MM.1S (cell line): ENCODE results near the gene GPNMB.

Source experiments
- EZH2 ChIP-seq: fragments of 300-600 bp; sonication (generic); optimal IDR thresholded peaks from 2 replicates; pipeline ENCODE3; 2017; ENCODE audit warnings: low read depth, mild to moderate bottlenecking, antibody characterized with exemption, low read length, mixed read lengths
- EZH2phosphoT487 ChIP-seq: fragments of 300-600 bp; sonication (generic); IDR thresholded peaks from 2 replicates; pipeline ENCODE4 v1.6.1; 2018; ENCODE audit warnings: antibody characterized with exemption, low read length
- TF ChIP-seq, protein P1 (sequence below): fragments of 300-600 bp; sonication (generic); IDR thresholded peaks from 2 replicates; pipeline ENCODE4 v1.5.1; 2016; ENCODE audit warnings: antibody characterized with exemption, low read length, mixed read lengths

DNA sequence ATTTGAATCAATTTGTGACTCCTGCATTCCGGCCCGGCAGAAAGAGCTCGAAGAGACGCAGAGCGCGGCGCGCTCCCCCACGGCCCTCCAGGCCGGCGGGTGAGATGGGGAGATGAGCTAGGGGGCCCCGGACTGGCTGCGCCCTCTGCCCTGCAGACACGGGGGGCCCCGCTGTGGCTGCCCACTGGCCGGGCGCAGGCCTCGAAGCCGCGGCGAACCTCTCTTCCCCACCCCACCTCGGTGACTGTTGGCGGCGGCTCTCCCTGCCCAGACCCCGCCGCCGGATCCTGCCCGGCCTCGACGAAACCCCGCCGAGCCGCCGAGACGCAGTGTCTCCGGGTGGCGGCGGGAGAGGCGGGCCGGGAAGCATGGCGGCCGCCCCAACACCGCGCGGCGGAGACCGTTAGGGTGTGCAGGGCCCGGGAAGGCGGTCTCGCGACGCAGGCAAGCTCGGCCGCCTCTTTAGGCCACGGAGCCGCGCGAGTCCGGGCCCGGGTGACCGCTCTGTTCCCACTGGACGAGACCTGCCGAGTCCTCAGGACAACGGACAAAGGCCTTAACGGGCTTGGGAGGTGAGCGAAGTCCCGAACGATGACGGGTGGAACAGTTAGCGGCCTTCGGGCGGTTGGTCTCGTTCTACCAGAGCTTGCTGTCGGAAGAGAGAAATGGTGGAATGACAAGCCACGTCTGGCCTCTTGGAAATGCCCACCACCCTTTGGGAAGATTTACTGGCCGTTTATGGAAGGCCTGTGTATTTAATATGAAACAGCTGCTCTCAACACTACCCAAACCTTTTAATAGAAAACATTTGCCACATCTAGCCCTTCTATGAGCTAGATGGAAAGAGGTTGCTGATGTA, 40.4 kb upstream of the GPNMB start:
- TF ChIP-seq, protein P1, sequence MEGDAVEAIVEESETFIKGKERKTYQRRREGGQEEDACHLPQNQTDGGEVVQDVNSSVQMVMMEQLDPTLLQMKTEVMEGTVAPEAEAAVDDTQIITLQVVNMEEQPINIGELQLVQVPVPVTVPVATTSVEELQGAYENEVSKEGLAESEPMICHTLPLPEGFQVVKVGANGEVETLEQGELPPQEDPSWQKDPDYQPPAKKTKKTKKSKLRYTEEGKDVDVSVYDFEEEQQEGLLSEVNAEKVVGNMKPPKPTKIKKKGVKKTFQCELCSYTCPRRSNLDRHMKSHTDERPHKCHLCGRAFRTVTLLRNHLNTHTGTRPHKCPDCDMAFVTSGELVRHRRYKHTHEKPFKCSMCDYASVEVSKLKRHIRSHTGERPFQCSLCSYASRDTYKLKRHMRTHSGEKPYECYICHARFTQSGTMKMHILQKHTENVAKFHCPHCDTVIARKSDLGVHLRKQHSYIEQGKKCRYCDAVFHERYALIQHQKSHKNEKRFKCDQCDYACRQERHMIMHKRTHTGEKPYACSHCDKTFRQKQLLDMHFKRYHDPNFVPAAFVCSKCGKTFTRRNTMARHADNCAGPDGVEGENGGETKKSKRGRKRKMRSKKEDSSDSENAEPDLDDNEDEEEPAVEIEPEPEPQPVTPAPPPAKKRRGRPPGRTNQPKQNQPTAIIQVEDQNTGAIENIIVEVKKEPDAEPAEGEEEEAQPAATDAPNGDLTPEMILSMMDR = no peak
- TF ChIP-seq EZH2 = no peak
- no peak for TF ChIP-seq EZH2phosphoT487
